DMS114 treated with DMSO at 0.1 percent for 48 hours (cell line): ENCODE results near the gene LPP.

Source experiments
- DNase-seq: peaks from one replicate; lab custom pipeline; 2025; ENCODE audit not compliant: unreplicated experiment; lab: John Stamatoyannopoulos, UW

LPP gene

DNA sequence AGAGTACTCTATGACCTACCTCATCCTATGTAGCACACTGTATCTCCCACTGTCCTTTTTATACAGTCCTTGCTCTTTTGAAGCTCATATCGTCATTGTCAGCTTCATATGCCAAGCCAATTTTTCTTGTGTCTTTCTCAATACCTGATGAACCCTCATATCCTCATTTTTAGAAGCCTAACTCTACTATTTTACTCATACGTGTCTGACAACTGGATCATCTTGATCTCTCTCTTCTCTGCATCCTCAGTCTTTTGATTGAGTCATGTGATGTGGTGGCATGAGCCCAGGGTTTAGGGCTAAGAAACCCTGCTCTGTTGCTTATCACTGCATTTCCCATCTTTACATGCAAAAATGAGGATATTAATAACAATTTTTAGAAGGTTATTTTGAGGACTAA, 352.0 kb downstream of the LPP start:
- DNase-seq: no peak

DNA sequence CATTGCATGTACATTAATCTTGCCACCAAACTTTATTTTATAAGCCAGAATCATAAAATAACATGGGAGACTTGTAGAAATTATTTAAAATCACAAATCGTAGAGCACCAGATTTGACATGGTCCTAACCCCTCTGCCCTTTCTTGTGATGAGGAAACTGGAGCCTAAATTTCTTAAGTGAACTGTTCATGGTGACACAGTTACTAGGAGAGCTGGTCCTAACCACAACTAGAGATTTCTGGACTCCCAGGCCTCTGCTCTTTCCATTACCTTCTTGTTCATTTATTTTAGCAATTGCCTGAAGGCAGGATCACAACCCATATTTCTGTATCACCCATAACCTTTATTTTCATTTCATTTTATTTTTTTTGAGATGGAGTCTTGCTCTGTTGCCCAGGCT, 352.5 kb downstream of the LPP start:
- DNase-seq: no peak

DNA sequence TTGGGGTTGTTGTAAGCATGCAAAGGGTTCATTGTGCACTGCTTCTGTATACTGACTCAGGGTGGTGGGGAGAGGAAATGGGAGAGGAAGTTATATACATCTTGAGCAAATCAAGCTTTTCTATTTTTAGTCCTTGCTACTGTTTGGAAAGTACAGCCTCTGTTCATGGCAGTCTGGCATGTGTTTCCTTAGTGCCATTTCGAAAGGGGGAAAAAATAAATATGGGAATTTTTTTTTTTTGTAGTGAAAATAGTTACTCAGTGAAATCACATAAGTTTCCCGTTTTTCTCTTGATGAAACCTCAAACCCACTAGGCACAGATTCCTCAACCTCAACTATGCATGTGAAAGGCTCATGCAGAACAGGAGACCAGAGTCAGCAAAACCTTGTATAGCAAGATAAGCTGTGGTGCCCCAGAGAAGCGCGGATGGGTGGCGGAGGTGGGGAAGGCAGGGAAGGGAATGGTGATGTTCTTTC, 353.3 kb downstream of the LPP start:
- no peak for DNase-seq

DNA sequence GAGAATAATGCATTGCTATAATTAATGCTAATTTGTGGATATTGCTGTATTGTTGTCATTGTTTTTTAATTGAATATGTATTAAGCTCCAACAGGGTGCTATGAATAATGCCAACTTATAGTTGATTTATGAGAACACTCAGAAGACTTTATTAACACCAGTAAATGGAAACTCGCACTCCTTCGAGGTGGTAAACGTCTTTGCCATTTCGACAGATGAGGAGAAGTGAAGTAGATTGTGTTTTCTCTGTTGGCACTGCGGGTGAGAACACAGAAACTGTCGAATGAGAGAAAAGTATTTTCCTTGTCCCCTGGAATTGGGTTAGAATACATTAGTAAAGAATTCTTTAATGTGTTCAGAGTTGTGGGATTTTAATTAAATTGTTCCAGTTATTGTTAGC, 354.5 kb downstream of the LPP start:
- no peak for DNase-seq

DNA sequence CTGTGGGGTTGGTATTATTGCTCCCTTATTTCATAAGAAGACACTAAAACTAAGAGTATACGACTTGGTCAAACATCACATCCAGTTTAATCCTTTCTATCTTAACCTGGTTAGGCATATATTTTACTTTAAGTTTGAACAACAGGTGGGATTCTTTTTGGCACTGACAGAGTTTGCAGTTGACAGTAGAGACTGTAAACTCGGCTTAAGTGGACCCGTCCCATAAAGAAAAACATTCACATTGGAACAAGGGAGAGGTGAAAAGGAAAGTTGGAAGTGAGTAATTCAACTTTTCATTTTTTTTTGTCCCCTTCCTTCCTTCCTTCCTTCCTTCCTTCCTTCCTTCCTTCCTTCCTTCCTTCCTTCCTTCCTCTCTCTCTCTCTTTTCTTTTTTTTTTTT, 355.4 kb downstream of the LPP start:
- DNase-seq: no peak

DNA sequence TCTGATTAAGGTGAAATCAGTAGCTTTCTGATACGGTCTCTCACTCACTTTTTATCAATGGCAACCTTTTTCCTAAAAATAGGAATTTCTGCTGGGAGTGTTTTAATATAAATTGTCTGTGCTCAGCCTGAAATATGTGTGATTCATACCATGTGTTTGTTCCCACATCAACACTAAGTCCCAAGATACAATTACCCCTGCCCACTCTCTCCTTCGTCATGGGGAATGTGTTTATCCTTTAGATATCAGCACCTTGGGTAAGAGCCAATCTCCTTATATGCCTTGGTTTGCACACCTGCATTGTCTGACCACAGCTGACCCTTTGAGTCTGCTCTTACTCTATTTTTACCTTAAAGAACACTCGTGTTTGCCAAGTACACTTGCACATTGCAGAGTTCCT, 356.4 kb downstream of the LPP start:
- DNase-seq: no peak

DNA sequence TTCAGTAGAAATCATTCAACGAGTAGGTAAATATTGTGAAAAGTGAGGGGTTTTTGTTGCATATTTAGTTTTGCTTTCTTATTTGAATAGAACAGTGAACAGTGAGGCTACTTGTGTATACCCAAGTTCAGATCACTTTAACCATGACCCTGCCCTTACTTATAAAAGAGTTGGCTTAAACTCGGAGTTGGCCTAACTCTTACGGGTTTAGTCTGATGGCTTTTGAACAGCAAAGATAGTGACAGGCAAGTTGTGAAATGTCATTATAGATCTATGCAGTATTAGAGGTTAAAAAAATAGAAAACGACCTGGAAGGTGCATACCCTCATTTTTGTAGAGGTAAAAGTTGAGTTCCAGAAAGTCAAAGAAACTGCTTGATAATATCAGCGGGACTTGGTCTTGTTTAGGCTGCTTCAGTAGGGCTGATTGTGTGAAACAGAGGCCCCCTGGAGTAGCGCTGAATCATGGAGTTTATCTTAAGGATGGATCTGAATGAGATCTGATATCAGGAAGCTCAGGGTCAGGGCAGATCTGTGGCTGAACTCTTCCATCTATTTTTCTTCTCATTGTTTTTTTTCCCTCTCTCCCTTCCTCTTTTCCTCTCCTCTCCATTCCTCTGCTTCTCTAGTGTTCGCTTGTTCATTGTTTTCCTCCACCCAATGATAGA, 359.8 kb downstream of the LPP start:
- DNase-seq: no peak

DNA sequence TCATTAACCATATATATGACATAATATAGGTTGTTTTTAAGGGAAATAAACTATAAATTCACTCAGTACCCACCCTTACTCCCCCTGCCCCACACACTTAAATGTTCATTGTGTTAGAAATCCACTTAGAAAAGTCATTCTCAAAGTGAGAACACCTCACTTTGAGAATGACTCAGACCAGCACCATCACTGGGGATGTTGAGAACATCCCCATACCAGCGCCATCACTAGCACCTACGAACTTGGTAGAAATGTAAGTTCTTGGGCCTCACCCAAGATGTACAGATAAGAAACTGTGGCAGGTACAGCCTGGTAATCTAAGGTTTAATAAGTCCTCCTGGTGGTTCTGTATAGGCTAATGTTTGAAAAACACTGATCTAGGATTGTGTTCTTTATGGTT, 362.6 kb downstream of the LPP start:
- DNase-seq: no peak

DNA sequence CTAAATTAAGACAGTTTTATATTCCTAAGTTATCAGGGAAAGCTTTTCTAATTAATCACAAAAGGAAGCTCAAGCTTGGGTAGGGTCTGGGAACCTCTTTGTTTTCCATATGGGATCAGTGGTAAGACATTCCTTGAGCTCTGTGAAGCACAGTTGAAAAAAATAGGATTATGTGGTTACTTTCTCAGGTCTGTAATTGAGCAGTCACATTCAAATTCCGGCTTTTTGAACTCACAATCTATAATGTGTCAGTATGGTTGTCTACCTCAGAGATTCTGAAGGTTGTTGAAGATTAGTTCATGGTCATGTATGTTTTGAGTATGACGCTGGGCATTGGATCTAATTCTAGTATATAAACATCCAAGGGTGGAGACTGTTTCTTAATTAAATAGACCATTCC, 364.5 kb downstream of the LPP start:
- DNase-seq: no peak

DNA sequence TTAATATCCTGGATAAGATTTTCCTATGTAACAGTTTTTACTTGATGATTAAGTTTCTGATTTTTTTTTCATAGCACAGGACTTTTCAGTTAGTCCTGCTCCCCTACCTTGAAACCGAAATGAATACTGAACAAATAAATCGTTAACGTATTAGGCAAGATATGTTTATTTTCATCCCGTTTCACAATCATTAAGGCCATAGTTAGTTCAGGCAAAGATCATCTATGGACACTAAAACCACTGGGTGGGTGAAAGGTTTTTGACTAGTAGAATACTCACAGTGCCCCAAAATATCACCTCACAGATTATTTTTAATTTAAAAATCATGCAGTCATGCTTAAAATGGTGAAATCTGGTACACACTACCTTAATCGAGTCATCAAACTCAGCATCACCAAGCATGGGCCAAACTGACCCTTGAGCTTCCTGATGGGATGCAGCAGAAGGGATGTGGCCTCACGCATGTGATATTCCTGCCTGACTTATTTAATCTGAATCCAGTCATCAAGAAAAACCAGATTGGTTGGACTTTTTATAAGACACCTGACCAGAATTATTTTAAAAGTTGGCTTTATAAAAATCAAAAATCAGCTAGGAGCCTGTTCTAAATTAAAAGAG, 365.0 kb downstream of the LPP start:
- no peak for DNase-seq

DNA sequence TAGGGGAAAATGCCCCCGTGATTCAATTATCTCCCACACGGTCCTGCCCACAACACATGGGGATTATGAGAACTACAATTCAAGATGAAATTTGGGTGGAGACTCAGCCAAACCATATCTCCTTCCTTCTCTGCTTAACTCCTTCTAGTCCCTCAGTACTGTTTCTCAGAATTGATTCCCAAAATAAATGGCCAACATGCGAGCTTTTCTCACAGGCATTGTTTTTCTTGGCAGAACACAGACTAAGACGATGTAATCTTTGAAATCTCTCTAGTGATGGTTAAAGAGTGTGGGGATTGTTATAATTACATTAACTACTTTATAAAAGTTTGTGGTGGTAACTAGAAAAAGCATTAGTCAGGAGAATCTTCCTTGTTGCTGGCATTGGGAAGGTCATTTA, 366.5 kb downstream of the LPP start:
- DNase-seq: no peak

DNA sequence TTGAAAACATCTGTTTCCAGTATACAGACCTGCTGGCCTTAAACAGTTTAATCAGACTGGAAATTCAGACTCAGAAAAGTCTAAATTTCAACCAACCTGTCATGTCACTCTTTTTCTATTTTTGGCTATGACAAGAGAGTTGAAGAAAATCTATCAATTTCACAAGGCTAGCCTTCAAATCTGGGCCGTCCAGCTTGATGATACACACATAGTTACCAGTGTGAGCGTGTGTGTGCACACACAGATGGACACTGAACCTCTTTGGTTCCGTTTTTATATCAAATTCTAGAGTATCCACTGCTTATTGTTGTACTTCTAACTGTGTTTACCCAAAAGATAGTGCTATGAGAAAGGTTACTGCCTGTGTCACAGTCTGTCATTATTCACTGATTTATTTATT, 368.2 kb downstream of the LPP start:
- DNase-seq: no peak

DNA sequence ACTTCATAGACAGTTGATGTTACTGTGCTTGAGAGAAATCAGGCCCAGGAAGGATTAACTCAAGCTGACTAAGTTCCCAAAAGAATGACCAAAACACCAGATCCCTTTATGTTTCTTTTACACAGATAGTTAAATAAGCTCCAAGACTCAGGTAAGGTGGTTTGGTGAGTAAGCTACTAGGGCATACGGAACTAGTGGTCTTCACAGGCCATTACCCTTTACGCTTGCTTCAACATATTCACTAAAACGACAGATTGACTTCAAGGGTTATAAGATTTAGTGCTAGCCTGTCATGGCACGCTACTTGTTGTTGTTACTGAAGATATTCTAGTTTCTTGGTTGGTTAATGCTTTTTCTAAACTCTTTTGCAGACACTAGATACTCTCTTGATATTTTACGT, 369.3 kb downstream of the LPP start:
- DNase-seq: no peak

DNA sequence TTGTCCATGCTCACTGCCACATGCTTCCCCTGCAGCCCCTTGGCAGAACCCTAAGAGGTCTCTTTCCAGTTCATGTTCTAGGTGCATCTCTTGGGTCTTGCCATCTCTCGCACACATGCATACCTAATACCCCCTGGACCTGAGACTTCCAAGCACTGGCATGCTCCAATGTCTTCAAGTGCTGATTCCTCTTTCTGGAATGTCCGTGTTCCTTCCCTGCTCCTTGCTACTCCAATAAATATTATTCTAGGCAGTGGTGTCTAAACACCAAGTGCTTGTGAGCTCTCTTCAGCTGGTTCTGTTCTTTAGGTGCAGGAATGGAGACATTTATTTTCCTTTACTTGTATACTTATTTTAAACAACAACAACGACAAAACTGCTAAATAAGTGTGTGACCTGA, 370.1 kb downstream of the LPP start:
- no peak for DNase-seq

DNA sequence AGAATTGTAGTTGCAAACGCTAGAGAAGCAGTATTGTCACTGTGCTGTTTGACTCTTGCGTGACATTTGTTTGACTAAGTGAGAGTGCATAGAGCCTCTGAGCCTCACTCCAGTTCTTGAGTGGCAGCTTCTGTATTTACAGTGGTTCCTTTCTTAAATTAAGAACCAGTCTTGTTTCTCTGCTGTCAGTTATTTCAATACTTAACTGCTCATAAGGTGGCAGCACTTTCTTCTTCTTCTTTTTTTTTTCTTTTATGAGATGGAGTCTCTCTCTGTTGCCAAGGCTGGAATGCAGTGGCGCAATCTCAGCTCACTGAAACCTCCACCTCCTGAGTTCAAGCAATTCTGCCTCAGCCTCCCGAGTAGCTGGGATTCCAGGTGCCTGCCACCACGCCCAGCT, 372.1 kb downstream of the LPP start:
- no peak for DNase-seq

DNA sequence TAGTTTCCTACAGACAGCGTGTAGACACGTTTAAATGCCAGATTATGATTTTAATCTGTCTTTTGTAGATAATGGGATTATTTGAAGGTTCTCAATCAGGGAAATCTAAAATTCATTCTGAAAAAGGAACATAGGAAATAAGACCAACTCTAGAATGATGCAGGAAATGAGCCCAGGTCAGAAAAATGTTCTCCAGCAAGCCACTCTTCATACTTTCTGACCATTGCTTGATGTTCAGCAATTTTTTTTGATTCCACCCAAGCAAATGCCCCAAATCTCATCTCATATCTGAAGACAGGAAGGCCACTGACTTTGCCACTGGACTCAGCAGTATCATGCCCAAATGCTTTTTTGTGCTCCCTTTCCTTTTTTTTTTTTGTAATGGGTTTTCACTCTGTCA, 373.4 kb downstream of the LPP start:
- no peak for DNase-seq

DNA sequence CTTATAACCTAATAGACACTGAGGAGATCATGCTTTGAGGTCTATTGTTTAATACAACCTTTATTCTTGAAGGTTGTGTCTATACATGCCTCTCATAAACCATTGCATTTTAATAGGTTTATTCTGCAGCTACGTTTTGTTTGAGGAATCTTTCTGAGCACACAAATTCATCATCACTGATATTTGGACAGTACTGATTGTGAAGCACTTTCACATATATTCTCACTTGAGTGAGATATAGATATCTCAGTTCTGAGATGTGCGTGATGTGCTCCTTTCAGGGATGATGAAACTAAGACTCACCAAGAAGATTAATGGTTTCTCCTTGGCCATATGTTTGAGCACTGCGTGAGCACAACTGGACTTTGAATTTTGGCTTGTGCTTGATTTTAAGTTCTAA, 374.4 kb downstream of the LPP start:
- no peak for DNase-seq

DNA sequence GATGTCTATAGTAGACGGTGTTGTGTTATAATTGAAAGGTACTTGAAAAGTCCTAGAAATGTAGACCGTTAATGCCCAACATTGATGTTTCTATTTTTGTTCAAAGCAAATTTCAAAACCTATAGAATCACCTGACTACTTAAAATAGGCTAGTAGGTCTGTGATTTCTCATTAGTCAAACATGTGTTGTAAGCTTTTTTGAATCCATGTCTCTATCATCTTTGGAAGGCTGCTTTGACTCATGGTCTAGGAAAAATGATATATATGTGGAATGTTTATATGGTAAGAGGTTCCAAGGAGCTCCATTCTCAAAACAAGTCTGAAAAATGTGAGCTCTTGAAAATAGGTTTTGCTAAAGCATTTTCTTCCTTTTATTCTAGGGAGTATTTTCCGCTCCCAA, 375.3 kb downstream of the LPP start:
- DNase-seq: no peak

DNA sequence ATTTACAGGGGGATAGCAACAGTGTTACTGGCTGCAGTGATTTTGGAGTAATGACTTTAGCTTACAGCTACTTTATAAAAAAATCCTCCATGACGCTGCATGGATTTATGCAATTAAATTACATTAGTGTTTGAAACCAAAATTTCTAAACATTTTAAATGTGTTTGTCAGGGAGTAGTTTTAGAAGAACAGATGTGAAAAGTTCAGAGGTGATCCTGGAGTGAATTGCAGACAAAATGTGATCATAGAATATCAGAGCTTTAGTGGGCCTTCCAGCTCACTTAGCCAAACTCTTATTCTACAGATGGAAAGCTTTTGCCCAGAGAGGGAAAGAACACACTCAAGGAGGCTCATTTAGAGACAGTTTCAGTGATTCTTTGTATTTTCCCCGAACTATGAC, 376.3 kb downstream of the LPP start:
- DNase-seq: no peak

DNA sequence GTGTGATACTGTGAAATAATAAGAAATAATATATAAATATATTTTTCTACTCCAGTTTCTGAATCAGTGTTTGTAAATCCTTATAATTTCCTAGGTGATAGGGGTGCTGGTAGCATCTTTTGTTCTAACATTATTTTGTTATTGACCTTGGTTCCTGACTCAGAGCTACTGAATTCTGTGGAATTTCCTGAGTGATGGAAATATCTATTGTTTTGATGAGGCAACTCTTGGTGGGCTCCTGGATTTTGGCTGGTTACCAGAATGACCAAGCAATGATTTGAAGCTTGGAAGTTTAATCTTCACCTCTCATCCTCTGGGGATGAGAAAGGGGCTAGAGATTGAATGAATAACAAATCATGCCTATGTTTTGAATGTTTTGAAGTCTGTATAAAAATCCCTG, 377.3 kb downstream of the LPP start:
- no peak for DNase-seq

DNA sequence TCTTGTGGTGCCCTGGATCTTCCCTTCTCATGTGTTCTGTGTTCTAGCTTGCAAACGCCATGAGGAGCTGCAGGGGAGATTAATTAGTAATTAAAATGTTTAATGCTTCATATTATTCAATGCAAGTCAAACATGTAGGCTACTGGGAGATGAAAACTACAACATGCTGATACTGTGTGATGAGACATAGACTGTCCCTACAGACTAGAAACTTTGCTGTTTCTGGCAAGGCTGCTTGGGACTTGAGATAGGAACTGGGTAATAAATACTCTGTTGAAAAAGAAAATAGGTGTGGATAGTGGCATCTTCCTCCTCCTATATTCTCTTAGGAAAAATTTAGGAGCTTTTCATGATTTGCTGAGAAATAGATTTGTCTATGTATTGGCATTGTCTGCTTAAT, 379.2 kb downstream of the LPP start:
- DNase-seq: no peak

DNA sequence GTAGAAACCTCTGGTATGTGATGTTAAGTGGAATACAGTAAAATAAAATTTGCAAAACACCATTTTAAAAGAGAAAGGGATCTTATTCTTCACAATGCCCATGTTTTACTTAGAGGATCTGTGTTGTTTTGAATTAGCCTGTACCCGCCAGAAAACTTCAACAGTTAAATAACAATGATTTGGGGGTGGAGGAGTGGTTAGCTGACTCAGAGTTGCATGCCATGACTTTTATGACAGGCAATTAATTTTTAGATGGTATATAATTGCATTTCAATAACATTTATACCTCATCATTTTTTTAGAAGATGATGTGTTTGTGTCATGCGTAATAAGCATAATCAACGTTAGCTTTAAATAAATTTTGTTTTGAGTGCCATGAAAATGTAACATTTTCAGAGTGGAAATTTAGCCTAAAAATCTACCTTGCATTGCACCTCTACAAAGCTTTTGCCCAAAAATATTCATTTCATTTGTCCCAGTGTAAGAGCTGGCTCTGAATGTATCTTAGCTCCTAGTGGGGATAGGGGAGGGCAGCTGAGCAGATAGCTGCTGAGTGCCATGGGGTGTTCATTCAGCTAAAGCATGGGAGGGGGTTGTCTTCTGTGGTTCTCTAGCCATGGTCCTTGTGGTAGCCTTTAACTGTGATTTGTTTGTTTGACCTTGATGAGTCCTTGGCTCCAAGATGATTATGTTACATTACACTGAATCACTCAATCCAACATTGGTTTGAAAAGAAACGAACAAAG, 379.8 kb downstream of the LPP start:
- no peak for DNase-seq

DNA sequence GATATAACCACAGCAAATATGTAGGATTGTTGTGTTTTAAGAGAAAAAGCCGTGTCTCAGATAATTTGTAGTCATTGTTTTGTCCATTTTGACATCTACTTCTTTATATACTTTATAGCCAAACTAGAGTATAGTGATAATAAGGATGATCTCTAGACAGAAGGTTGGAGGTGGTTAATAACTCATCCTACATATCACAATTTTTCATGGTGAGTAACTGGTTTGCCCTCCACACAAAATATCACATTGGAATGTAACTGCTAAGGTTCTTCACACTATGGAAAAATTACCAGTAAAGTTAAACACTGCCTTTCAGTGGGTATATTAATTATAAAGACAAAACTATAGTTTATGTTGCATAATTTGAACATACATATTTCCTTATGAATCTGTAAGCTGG, 380.7 kb downstream of the LPP start:
- no peak for DNase-seq
